Choroid plexus epithelial cell (primary cell): ENCODE measurements around the gene USP12.

ENCODE experiments used
- DNase-seq: peaks from one replicate; pipeline ENCODE4 v3.0.0-alpha.2; 2010; ENCODE audit warnings: low read depth
- H3K4me3 ChIP-seq: 2 replicates; pipeline ENCODE4 v1.5.1; 2011; ENCODE audit warnings: low read depth, mild to moderate bottlenecking, control low read depth, low read length, moderate library complexity
- TF ChIP-seq, protein P1 (sequence below): conservative IDR thresholded peaks from 2 replicates; pipeline ENCODE4 v1.5.1; 2011; ENCODE audit warnings: low read depth, mild to moderate bottlenecking, control low read depth, inconsistent platforms, low read length, moderate library complexity

USP12 gene

DNA sequence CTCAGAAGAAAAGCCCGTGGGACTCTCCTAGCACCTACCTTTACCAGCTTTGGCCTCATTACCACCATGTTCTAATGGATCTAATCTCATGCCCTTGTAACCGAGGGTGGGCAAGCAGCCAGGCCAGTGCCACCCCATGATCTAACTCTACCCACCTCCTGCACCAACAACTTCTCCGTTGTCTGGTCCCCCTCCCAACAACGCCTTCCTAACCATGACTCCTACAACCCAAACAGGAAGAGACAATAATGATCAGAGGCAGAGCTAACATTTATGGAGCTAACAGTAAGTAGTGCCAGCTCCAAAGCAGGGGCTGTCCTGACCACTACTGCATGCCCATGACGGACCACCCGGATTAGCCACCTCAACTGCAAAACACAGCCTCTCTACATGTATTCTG, 3.5 kb downstream of the USP12 start:
- no peak for DNase-seq
- TF ChIP-seq, protein P1, sequence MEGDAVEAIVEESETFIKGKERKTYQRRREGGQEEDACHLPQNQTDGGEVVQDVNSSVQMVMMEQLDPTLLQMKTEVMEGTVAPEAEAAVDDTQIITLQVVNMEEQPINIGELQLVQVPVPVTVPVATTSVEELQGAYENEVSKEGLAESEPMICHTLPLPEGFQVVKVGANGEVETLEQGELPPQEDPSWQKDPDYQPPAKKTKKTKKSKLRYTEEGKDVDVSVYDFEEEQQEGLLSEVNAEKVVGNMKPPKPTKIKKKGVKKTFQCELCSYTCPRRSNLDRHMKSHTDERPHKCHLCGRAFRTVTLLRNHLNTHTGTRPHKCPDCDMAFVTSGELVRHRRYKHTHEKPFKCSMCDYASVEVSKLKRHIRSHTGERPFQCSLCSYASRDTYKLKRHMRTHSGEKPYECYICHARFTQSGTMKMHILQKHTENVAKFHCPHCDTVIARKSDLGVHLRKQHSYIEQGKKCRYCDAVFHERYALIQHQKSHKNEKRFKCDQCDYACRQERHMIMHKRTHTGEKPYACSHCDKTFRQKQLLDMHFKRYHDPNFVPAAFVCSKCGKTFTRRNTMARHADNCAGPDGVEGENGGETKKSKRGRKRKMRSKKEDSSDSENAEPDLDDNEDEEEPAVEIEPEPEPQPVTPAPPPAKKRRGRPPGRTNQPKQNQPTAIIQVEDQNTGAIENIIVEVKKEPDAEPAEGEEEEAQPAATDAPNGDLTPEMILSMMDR, result no peak
- no peak overlapping the region for H3K4me3 ChIP-seq

DNA sequence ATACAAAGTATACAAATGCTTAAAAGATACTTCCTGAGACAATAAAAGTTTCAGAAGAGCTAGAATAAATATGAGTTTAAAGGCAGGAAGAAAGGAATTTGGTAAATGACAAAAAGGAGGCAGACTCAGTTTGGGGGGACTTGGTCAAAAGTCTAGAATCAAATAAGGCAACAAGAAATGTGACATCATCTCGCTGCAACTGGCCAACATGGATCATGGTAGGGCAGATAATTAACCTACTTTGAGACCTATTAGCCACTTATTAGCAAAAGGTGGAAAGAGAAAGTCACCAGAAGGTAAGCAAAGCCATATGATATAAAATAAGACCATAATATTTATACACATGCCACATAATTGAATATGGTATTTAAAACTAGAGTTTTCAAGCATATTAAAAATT, 5.3 kb downstream of the USP12 start:
- TF ChIP-seq, protein P1, result no peak
- DNase-seq, result no peak
- no peak overlapping the region for H3K4me3 ChIP-seq

DNA sequence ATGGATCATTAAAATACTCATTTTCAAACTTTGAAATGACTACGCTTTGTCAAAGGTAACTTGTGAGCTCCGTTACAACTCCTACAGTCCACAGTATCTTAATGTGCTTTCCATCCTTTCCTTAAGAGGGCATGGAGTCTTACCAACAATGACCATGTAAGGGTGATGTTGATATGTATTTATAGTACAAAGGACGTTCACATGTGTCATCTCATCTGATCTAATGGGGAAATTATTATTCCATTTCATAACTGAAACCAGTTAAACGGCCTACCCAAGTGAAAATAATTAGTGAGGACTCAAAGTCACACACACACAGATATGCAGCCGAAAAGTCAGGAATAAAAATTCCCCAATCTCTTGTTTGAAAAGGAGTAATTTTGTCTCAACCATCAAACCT, 9.6 kb downstream of the USP12 start:
- TF ChIP-seq, protein P1, result no peak
- DNase-seq, result no peak
- H3K4me3 ChIP-seq, result no peak overlapping the region

DNA sequence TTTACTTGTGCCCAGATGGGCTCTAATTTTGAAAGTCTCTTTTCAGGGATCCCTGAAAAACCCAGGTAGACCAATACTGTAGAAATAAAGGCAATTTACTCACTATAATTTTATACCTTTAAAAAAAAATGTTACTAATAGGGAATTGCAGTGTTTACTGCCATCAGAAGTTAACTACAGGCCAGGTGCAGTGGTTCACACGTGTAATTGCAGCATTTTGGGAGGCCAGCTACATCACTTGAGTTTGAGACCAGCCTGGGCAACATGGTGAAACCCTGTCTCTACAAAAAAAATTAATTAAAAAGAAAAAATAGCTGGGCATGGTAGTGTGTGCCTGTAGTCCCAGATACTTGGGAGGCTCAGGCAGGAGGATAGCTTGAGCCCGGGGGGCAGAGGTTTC, 10.2 kb downstream of the USP12 start:
- DNase-seq, result no peak
- H3K4me3 ChIP-seq, result no peak overlapping the region
- TF ChIP-seq, protein P1, result no peak

DNA sequence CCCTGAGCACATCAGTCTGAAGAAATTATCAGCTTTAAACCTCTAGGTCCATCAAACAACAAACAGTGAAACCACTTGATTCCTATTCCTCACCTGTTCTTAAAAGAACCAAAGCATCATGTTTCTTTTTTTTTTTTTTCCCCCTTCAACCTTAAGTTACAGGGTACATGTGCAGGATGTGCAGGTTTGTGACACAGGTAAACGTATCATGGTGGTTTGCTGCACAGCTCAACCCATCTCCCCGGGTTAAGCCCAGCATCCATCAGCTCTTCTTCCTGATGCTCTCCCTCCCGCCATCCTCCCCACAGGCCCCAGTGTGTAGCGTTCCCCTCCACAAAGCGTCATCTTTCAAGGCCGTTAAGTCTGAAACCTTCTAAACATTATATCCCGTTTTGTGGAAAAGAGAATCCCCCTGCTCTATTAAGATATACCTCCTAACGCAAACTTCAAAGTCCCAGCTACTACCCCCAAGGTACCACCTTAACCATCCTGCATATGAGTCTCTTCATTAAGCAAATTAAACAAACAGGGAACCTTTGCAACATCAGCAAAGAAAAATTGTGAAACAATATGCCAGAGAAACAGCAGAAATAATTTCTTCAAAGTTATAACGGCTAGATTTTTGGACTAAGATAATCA, 10.8 kb downstream of the USP12 start:
- TF ChIP-seq, protein P1, result no peak
- no peak overlapping the region for H3K4me3 ChIP-seq
- no peak for DNase-seq

DNA sequence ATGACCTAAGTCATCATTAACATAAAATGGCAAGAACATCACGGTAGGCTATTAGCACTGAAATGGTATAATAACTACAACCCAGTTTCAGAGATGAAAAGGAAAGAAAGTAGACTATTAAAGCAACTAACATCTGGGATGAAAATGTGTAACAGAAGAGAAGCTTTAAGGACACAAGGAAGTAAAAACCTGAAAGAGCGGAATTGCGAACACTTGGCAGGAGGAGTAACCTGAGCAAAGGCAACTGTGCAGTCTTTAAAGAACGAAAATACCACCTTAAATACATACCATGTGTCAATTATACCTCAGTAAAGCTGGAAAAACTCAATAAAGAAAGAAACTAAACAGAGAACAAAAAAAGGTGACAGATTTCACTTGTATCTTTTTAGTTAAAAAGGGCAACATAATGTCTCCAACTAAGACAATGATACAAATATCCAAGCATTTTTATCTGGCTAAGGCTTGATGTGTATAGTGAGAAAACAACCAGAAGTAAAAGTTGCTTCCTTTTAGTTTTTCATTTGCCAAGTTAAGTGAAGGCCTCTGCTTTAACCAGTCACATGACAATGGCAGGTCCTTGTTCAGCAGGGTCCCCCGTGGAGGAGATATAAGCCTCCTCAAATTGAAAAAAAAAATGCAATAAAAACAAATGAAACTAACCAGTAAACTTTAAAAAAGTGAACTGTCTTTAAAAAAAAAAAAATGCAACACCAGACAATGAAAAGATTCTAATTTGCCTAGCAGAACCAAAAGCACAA, 11.6 kb downstream of the USP12 start:
- TF ChIP-seq, protein P1, result no peak
- DNase-seq, result no peak
- H3K4me3 ChIP-seq, result no peak overlapping the region

DNA sequence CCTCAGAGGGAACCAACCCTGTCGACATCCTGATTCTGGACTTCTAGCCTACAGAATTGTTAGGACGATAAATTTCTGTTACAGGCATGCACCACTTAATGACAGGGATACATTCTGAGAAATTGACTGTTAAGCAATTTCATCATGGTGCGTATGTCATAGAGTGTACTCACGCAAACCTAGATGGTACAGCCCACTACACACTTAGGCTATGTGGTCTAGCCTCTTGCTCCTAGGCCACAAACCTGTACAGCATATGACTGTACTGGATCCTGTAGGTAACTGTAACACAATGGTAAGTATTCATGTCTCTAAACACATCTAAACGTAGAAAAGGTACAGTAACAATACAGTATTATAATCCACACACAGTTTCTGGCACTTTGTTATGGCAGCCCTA, 13.3 kb downstream of the USP12 start:
- TF ChIP-seq, protein P1, result no peak
- no peak overlapping the region for H3K4me3 ChIP-seq
- no peak for DNase-seq
